SU-DHL-6 (cell line): Measurements from ENCODE around the gene TET3.

Source experiments
- EZH2phosphoT487 ChIP-seq: fragments of 200-600 bp; sonication (generic), shearing (Covaris generic); conservative IDR thresholded peaks from 2 replicates; pipeline ENCODE4 v1.6.1; 2018; ENCODE audit warnings: mild to moderate bottlenecking, antibody characterized with exemption, low read length, moderate library complexity, mixed read lengths
- TF ChIP-seq, protein P1 (sequence below): fragments of 200-600 bp; sonication (generic); IDR thresholded peaks from one replicate; pipeline ENCODE4 v1.5.1; 2017; ENCODE audit warnings: antibody characterized with exemption, mild to moderate bottlenecking, low read length, moderate library complexity; ENCODE audit not compliant: insufficient read depth, poor library complexity, severe bottlenecking

- TF ChIP-seq, protein P1, sequence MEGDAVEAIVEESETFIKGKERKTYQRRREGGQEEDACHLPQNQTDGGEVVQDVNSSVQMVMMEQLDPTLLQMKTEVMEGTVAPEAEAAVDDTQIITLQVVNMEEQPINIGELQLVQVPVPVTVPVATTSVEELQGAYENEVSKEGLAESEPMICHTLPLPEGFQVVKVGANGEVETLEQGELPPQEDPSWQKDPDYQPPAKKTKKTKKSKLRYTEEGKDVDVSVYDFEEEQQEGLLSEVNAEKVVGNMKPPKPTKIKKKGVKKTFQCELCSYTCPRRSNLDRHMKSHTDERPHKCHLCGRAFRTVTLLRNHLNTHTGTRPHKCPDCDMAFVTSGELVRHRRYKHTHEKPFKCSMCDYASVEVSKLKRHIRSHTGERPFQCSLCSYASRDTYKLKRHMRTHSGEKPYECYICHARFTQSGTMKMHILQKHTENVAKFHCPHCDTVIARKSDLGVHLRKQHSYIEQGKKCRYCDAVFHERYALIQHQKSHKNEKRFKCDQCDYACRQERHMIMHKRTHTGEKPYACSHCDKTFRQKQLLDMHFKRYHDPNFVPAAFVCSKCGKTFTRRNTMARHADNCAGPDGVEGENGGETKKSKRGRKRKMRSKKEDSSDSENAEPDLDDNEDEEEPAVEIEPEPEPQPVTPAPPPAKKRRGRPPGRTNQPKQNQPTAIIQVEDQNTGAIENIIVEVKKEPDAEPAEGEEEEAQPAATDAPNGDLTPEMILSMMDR: no peak
- TF ChIP-seq EZH2phosphoT487: no peak
Measured at GRCh38 chr2:74011246-74011645, 26.5 kb downstream of the TET3 start.
